Progenitor cell of endocrine pancreas (in vitro differentiated cells): ENCODE data around the gene FAM200B. TPM values are rescaled to one million over a fixed set of nuclear protein-coding genes. Genes with fewer than 3 reads are reported as not detected.

Source experiments
- DNase-seq: peaks from one replicate; pipeline ENCODE4 v3.0.0; 2021; ENCODE audit warnings: low spot score; ENCODE audit not compliant: unreplicated experiment
- H3K27ac Mint-ChIP-seq: 2 replicates; pipeline ENCODE4 v1.8.0; 2021; ENCODE audit warnings: mild to moderate bottlenecking, moderate library complexity, mixed read lengths
- H3K27me3 Mint-ChIP-seq: 2 replicates; pipeline ENCODE4 v1.8.0; 2021; ENCODE audit warnings: mixed read lengths
- H3K36me3 Mint-ChIP-seq: 2 replicates; pipeline ENCODE4 v1.8.0; 2022; ENCODE audit warnings: mixed read lengths; ENCODE audit not compliant: insufficient read depth
- H3K4me1 Mint-ChIP-seq: 2 replicates; pipeline ENCODE4 v1.8.0; 2021; ENCODE audit warnings: low read depth, mixed read lengths
- H3K4me3 Mint-ChIP-seq: 2 replicates; pipeline ENCODE4 v1.8.0; 2021; ENCODE audit warnings: low read depth, mild to moderate bottlenecking, moderate library complexity, mixed read lengths
- H3K9me3 Mint-ChIP-seq: 2 replicates; pipeline ENCODE4 v1.8.0; 2021; ENCODE audit warnings: low read depth, mixed read lengths
- CTCF ChIP-seq: fragments of 200-600 bp; sonication (generic); IDR thresholded peaks from one replicate; pipeline ENCODE4 v1.5.0; 2021; ENCODE audit warnings: antibody characterized with exemption, mild to moderate bottlenecking; ENCODE audit not compliant: unreplicated experiment
- total RNA-seq: library from RNA; stranded (reverse); gene quantifications from 2 replicates; pipeline ENCODE4 v1.2.1, GENCODE V29; 2021

Gene FAM200B
- total RNA-seq, 1 donor from 2014 or later = 29.0 TPM

GRCh38 chr4:15714141-15714540, 32.5 kb downstream of the FAM200B start:
- no peaks in the 10 kb centered on the region for H3K36me3 Mint-ChIP-seq

GRCh38 chr4:15714646-15715435, 33.2 kb downstream of the FAM200B start:
- H3K4me3 Mint-ChIP-seq = no peak overlapping the region
- no peaks in the 10 kb centered on the region for H3K36me3 Mint-ChIP-seq
- no peaks in the 10 kb centered on the region for H3K4me1 Mint-ChIP-seq
- DNase-seq = no peak
- no peaks in the 10 kb centered on the region for H3K9me3 Mint-ChIP-seq
- no peaks in the 10 kb centered on the region for H3K27me3 Mint-ChIP-seq
- TF ChIP-seq CTCF = no peak
- H3K27ac Mint-ChIP-seq = no peak overlapping the region

More at GRCh38 chr4:15714141-15714540, 32.5 kb downstream of the FAM200B start:
- H3K27me3 Mint-ChIP-seq = no peaks in the 10 kb centered on the region
- TF ChIP-seq CTCF = no peak
- H3K9me3 Mint-ChIP-seq = no peaks in the 10 kb centered on the region
- H3K4me3 Mint-ChIP-seq = no peak overlapping the region
- no peak overlapping the region for H3K27ac Mint-ChIP-seq
- DNase-seq = no peak
- H3K4me1 Mint-ChIP-seq = peaks cover under 1% of the 10 kb centered on the region

- Mint-ChIP-seq H3K27ac (no peak overlapping the region), H3K36me3 (no peaks in the 10 kb centered on the region), H3K9me3 (no peaks in the 10 kb centered on the region), H3K27me3 (no peaks in the 10 kb centered on the region), H3K4me3 (no peak overlapping the region), H3K4me1 (no peaks in the 10 kb centered on the region)
- no peak for TF ChIP-seq CTCF
- no peak for DNase-seq
These were observed 34.5 kb downstream of the FAM200B start for GRCh38 chr4:15716115-15716514.

GRCh38 chr4:15717086-15717485, 35.5 kb downstream of the FAM200B start:
- Mint-ChIP-seq H3K27ac (no peak overlapping the region), H3K4me3 (no peak overlapping the region), H3K27me3 (no peaks in the 10 kb centered on the region), H3K36me3 (no peaks in the 10 kb centered on the region), H3K9me3 (no peaks in the 10 kb centered on the region), H3K4me1 (no peaks in the 10 kb centered on the region)
- no peak for DNase-seq
- no peak for TF ChIP-seq CTCF

GRCh38 chr4:15717657-15718416, 36.2 kb downstream of the FAM200B start:
- no peak for TF ChIP-seq CTCF
- Mint-ChIP-seq H3K9me3 (no peaks in the 10 kb centered on the region), H3K27ac (no peak overlapping the region), H3K4me3 (no peak overlapping the region), H3K36me3 (no peaks in the 10 kb centered on the region), H3K4me1 (no peaks in the 10 kb centered on the region), H3K27me3 (no peaks in the 10 kb centered on the region)
- no peak for DNase-seq
